CD4-positive, alpha-beta T cell treated with Interleukin-15 for 1 hour (primary cell): ENCODE results near the gene ANKRD10.

Experiments used
- DNase-seq: peaks from one replicate; pipeline ENCODE4 v3.0.0-alpha.2; 2020

Gene ANKRD10

DNA sequence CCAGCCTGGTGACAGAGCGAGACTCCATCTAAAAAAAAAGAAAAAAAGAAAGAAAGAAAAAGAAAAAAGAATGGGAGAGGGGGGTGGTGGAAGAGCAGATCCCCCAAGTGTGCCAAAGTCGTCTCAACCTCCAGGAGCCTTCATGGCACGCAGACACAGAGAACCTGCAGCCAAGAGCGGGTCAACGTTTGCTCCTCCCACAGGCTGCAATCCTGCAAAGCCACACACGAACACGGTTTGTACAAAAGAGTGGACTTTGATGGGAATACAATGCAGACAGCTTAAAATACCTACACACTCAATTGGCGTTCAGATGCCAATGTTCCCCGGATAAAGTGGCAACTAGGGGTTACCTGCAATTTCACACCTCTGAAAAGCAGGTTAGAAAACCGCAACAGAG lies 29.4 kb downstream of the ANKRD10 start:
- no peak for DNase-seq

DNA sequence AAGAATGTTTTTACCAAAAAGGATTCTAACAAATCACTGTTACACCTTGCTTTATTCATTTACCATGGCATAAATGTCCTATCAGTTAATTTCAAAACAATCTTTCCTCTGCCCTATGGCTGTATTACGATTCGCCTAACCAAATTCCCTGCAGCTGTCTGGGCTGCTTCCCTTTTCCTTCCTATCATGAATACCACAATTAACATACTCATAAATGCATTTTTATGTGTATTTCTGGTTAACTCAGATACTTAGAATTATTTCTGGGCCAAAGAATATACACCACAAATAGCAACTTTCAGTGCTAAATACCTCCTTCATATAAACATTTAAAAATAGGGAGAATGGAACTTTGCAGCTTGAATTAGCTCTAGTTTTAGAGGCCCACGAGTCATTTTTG lies 30.4 kb downstream of the ANKRD10 start:
- DNase-seq: no peak

DNA sequence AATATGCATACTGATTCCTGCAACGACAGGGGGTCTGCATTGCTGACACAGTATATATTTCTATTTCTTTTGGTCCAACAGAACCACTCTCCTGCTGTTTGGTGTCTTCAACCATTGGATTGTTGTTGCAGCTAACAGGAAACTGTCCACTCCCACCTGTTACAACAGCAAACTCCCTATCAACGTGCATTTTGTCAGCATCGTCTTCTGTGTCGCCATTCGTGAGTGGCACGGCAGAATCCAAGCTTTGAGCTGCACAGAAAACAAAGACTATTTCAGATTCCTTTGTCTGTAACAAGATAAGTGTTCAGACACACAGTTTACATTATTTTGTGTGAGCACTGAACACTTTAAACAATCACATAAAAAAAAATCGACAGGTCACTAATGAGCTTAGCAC lies 31.3 kb downstream of the ANKRD10 start:
- DNase-seq: no peak

DNA sequence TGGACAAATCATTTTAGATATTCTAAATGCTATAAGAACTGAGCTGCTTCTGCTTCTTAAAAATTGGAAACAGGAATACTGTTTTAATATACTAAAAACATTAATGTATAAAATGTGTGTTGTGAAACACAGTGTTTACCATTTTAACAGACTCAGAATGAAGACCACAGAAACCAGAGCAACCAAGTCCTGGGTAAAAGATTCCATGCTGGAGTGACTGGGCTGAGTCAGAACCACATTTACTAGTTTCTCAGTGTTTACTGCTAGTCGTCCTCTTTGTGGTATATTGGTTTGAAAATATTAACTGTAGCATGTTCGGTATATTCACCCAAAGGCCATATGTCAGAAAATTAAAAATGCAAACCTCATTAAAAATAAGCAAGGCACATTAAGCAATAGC lies 31.9 kb downstream of the ANKRD10 start:
- DNase-seq: no peak

DNA sequence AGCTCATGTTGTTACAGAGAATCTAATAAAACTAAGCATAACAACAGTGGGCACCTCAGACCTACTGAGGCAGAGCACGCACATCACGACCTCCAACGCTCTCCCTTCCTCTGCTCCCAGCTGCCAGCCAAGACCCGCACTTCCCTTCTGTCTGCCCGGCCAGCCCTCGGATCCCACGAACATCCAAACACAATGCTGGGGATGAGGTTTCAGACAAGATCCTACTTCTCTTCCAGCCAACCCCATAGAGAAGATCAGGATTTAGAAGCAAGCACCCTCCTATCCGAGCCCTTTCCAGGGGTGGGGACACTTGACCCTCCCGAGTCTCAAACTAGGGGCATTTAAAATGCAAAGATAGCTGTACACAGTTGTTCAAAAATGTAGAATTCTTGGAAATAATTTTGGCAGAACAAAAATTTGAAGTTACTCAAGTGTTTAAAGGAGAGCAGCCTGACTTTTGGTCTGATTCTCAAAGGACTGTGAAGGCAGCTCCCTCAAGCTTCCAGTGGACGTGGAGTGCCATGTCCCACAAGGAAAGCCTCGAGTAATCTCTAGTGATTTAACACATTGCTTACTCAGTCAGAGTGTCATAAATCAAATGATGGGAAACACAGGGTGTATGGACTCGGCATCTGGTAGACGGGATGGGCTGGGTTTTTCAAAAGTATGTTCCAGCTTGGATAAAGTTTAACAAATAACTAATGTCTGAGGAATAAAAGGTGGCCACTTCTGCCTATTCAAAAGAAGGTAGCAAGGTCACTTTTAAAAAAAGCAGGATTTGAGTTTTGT lies 32.8 kb downstream of the ANKRD10 start:
- DNase-seq: no peak

DNA sequence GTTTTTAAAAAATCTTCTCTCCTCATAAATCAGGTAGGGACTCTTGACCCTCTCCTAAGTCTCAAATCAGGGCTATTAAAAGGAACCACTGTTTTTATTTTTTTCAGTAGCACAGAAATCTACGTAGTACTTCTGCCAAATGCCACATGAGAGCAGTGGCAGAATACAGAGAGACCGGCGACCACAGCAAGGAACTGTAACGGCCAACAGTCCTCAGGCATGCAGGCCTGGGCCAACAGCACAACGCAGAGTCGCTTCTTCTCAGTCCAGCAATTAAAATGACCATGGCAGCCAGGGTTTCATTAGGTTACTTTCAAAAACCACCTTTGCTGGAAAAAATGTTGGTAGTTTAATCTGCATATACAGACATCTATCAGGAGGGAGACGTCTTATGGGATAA lies 34.2 kb downstream of the ANKRD10 start:
- no peak for DNase-seq

DNA sequence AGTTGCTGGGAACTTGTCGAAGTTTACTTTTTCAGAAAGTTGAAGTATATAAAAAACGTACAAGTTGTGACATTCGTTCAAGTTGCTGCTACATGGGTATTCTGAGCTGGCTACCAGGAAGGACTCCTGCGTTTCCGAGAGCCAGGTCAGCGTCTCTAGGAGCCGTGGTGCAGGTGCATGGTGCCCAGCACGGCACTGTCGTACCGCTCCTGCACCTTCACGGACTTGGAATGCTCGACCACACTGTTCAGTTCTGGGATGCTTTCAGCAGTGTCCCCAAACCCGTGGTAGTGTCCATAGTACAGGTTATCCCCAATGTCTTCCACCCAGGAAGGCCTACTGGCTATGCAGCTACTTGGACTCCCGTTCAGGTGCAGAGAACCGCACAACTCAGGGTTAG lies 35.4 kb downstream of the ANKRD10 start:
- no peak for DNase-seq

DNA sequence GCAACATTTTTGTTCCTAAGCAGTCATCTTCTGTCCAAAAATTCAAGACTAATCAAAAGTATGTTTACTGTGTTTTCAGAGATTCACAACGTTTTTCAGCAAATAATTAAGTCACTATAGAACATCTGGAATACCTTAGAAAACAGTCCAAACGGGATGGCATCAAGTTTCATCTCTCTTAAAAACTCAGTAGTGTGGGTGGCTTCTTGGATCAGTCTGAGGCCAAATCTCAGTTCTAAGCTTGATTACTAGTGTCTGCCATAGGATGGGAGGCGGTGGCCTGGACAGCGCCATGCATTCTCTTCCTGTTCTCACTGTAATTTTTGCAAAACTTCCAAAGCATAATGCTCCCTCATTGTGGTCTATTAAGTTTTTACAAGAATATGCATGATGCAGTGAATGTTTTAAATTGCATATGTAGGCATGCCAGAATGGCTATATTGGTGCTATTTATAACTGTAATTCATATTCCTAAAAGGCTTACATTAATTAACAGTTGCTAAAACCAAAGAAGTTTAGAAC lies 37.1 kb downstream of the ANKRD10 start:
- no peak for DNase-seq

DNA sequence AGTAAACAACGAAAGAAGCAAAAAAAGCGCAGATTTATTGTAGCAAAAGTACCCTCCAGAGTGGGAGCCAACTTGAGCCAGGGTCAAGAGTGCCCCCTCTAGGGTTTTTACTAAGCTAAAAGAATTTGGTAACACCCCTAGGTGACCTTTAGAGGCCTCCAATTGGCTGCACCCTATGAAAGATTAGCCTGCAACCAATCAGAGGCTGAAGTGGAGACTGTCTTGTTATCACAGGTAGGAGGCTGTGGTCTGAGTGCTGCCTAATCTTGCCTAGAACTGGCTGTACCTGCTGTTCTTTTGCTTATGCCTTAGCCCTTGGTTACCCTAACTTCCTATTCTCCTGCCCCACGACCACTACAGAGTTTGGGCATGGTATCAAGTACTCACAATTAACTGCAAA lies 38.3 kb downstream of the ANKRD10 start:
- DNase-seq: no peak

DNA sequence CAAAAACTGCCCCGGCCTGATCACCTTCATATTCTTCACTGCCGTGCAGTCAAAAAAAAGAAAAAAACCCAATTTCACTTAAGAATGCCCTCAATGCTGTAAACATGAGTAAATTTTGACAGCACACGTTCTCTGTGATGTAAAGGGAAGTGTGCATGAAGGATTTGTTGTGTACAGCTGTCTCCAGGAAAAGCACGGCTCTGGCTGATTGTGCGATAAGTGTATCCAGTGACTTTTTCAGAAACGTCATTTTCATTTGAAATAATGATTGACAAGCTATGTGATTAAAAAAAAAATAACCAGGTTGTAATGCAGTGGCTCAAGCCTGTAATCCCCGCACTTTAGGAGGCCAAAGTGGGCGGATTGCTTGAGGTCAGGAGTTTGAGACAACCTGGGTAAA lies 39.6 kb downstream of the ANKRD10 start:
- no peak for DNase-seq

DNA sequence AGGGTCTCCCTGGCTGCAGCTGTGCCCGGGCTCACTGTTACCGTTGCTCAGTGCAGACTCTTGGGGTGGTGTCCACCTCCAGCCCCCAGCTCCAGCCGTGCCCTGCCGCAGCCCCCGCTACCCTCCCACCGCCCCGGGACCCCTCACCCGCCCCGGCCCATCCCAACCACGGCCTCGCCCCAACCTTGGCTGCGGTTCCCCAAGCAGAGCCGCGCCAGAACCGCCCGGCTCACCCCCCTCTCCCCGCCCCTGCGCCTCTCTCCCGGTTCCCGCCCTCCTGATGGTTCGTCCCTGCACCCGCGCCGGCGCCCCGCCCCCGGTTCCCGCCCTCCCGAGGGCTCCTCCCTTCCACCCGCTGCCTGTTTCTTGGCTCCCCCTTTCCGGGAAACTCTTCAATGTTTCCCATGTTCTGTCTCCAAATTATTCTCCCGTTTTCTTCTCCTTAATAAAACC lies 40.3 kb downstream of the ANKRD10 start:
- peak; percentile 41 for DNase-seq

DNA sequence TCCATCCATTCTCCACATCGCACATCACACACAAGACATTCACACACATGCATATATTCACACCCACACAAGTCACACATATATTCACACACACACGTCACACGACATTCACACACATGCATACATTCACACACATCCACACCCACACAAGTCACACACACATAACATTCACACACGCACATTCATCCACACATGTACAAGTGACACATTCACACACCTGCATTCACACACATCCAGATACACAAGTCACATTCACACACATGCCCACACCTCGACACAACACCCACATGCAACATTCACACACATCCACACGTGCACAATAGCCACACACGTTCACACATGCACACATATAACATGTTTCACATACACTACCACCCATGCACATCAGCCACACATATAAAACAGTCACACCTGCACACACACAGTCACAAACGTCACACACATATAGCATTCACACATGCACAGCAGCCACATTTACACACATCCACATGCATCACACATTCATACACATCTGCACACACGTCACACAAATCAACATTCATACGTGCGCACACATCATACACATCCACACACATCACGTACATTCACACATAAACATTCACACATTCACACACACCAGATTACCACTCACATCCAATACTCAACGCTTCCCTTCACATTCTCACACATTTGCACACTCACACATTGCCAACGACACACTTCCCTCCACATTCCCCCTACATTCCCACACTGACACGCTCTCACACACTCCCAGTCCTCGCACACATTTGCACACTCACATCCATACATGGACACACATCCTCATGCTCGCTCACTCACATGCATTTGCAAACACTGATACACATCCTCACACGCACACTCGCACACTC lies 41.0 kb downstream of the ANKRD10 start:
- DNase-seq: no peak

DNA sequence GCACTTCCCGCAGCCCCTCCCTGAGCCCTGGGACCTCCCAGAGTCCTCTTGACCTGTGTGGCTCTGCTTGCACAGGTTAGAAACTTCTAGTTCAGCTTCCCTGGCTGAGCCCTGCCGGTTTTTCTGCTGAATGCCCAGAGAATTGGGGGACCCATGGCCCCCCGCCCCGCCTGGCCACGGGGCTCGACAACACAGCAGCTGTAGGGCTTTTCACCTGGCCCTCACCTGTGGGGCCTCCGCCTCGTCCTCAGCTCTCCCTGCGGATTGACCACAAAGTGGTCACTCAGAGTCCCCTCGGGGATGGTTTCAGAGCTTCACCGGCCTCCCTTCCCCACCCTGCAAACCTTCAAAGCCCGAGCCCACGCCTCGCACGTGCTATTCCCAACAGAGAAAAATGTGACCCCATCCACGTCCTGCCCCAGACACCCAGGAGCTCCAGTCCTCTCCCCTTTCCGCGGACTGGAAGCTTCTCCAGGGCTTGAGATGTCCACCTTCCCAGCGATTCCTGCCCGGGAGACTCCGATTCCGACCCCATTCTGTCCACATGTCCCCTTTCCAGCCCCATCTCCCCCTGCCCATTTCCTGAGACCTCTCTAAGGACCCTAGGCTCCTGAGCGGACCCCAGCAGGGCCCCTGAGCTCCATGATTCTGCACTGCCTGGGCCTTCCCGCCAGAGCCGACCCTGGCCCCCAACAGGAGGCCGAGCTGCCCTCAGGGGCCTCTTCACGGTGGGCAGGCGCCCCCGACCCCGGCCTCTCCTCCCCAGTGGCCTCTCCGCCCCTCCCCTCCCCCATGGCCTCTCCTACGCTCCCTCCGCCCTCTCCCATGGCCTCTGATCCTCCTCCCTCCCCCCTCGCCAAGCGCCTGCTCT lies 41.9 kb downstream of the ANKRD10 start:
- DNase-seq: no peak

DNA sequence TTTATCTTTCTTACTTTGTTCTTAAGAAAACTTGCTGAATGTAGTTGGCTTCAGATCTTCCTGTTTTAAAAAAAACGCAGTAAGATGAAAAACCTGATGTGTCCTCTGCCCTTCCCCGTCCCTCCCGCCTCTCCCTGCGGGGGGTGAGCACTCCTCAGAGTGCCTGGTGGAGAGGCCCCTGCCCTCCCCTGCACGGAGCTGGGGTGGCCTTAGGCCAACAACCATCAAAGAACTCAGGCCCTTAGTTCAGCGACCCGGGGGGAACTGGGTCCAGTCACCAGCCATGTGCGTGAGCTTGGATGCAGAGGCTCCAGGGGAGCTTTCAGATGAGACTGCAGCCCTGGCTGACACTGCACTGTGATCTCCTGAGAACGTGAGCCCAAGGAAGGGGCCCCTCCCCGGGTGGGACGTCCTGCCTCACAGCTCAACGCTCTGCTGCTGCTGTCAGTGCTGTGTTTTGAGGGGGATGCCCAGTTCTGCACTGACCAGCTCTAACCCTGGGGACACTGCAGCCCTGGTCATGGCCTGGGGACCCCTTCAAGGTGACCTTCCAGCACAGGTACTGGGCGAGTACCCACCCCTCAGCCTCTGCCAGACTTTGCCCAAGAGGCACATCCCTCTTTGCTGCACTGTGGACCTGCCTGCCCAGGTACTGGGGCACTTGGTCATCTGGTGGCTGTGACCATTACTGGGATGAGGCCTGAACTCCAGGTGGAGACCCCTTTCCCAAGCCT lies 42.7 kb downstream of the ANKRD10 start:
- no peak for DNase-seq

DNA sequence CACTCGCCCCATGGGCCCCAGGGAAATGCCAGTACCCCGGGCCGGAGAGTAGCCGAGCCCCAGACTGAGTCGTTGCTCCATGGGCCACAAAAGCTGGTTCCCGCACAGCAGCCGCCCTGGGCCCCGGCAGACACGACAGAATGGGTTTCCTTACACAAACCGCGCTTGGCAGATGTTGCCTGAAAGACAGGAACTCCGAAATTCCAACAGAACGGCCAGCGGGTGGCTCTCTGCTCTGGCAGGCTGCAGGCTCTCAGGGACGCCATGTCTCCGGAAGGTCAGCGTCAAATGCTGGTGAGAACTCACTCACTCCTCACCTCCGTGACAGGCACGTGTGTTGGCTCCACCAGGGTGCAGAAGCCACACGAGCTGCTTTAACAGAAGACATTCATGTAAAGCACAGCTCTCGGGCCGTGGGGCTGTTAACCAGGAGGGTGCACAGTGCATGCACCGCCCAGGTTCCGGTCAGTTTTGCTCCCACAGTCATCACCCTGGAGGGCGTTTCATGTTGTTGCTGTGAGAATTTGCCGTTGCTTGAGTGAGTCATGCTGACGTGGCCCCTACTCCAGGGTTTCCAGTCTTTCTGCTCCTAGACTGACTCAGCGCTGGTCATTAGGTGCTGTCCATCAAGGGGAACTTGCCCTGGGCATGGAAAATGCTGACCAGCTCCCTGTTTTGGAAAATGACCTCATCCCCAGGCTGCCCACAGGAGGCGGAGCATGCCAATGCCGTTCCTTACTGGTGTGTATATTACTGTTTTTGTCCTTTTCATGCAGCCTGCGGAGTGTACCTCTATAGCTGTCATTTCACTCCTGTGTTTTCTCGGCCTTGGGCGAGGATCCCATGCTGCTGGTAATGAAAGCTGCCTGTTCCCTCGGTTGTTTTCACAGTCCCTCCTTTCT lies 44.8 kb downstream of the ANKRD10 start:
- DNase-seq: peak; percentile 77

DNA sequence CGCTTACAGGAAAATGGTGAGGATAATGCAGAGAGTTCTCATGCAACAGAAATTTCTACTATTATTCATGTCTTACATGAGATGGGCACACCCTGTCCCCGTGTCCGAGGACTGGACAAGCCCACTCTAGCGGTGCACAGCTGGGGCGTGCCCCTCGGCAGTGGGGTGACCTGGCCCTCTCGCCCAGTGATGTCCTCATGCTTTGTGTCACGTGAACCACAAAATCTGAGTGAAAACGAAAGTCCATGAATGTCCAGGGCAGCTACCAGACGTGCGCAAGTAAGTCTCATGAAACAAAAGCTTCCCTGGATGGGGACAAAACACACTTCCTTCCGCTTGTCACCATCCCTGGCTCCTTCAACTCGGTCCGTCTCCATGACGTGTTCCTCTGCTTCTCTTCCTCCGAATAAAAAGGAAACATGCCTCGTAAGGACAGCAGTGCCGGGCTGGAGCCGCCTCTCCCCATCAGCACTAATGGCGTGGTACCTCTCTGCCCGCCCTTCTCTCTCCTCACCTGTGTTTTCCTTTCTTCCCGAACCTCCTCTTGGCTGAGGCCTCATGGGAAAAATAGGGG lies 45.6 kb downstream of the ANKRD10 start:
- DNase-seq: no peak

DNA sequence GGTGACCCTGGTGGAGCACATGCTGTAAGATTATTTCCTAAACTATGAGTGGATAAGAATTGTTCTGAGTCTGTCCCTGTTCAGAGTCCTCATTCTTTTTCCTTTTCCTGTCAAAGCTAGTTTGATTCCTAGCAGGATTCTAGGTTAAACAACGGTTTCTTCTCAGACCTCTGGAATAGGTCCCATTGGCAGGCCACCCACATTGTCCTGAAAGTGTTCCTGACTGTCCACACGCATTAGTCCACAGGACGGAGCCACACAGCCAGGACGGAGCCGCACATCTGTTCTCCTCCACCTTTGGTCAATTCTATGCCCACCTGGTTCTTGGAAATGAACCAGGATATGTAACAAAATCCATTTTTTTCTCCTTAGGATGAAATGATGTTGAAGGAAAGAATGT lies 46.1 kb downstream of the ANKRD10 start:
- no peak for DNase-seq

DNA sequence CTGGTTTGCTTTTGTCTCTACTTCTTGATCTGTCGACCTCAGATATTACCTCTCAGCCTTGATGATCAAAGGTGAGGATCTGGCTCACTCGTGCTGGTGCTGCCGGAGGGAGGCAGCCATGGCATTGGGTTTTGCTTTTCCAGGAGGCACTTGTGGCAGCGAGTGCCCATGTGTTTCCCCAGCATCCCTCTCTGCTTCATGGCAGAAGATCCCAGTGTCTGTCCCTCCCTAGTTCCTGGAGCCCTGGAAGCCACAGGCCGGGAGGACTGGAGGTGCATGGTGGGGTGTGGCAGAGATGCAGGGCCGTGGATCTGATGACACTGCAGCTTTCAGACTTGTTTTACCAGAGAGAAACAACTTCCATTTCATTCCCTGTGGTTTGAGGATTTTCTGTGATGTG lies 47.5 kb downstream of the ANKRD10 start:
- no peak for DNase-seq

DNA sequence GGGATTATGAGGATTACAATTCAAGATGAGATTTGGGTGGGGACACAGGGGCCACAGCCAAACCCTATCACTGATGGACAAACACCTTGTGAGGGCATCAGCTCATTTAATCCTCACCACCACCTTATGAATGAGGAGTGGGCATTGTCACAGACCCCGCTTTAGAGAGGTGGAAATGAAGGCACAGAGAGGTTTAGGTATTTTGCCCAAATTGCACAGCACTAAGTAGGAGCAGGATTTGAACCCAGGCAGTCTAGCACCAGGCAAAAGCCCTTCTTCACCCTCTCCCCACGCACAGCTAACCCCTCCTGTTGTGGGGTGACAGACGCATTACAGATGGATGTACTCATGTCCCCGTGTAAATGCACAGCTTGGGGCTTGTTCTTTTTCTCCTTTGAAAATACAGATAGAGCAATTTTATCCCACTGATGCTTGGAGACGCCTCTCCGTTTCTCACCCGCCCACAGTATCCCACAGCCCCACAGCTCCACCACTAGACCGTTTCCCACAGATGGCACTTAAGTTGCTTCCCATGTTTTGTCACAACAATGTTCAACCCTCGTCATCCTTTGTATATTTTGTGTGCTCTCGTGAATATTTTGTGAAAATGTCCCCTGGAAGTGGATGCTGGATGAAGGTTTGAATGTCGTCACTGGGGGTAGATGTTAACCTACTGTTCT lies 48.2 kb downstream of the ANKRD10 start:
- no peak for DNase-seq

DNA sequence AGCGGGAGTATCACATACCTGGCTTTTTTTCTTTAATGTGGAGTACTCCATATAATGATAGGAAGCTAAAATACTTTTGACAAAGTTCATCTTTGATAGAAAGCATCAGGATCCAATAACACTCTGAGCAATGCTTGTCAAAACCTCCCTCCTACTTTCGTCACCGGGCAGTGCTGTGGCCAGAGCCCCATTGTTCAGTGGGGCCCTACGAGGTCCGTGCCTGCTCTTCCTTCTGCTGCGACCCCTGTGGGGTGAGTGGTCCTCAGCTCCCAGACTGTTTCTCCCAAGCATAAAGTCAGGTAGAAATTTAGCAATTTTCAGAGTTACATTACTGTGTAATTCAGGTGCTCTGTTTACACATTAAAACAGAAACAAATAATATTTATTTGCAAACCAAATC lies 51.2 kb downstream of the ANKRD10 start:
- no peak for DNase-seq
